ENCODE measurements around the gene KDM2A. TPM values are rescaled to one million over a fixed set of nuclear protein-coding genes. Genes with fewer than 3 reads are reported as not detected.
A peak's percentile ranks its signal among the peaks of the same experiment; 100 is the strongest.

Gene KDM2A
- total and polyA plus RNA-seq, 2 of the 13 experiments (the other 11 are each of a cell fraction or from before 2014, with no cell fraction given) = 31.3 to 31.4 TPM

- peak; percentile 45; the same call in 1 of the 2 replicates for TF ChIP-seq ARID4A (CRISPR knock-in tag; IDR thresholded peaks at IDR 0.05; ENCODE audit: borderline replicate concordance)
- no peak for TF ChIP-seq LCORL (IDR thresholded peaks at IDR 0.05)
- TF ChIP-seq LCORL (CRISPR knock-in tag; IDR thresholded peaks at IDR 0.05) = peak; percentile 56; the same call in 1 of the 2 replicates
- TF ChIP-seq SKI (IDR thresholded peaks at IDR 0.05; ENCODE audit: partially characterized antibody) = no peak
- TF ChIP-seq NR2C2 (CRISPR knock-in tag; IDR thresholded peaks at IDR 0.05; ENCODE audit: borderline replicate concordance) = 0 out of 2 replicates have a peak, but pooled peaks have one; percentile 16
- 0 out of 2 replicates have a peak, but pooled peaks have one; percentile 35 for TF ChIP-seq TFAP4 (IDR thresholded peaks at IDR 0.05; ENCODE audit: borderline replicate concordance, low read depth)
- TF ChIP-seq ZFP41 (CRISPR knock-in tag; IDR thresholded peaks at IDR 0.05; ENCODE audit: borderline replicate concordance) = no peak
- 0 out of 2 replicates have a peak, but pooled peaks have one; percentile 27 for TF ChIP-seq NCOA2 (CRISPR knock-in tag; IDR thresholded peaks at IDR 0.05)
- TF ChIP-seq SMC3 (IDR thresholded peaks at IDR 0.05; ENCODE audit: low read length) = no peak
- no peak for TF ChIP-seq ZFP91 (CRISPR knock-in tag; IDR thresholded peaks at IDR 0.05; ENCODE audit: borderline replicate concordance)
- no peak for TF ChIP-seq USF2 (IDR thresholded peaks at IDR 0.05; ENCODE audit: low read depth, low read length)
- TF ChIP-seq USF2 (CRISPR knock-in tag; IDR thresholded peaks at IDR 0.05; ENCODE audit: borderline replicate concordance) = peak; percentile 25; the same call in 1 of the 2 replicates
- peak; percentile 68; the same call in 1 of the 2 replicates for TF ChIP-seq RXRB (CRISPR knock-in tag; IDR thresholded peaks at IDR 0.05; ENCODE audit: borderline replicate concordance)
- TF ChIP-seq MXD4 (CRISPR knock-in tag; IDR thresholded peaks at IDR 0.05) = peak; percentile 23; the same call in 1 of the 2 replicates
- peak; percentile 48; the same call in 1 of the 2 replicates for TF ChIP-seq GATAD2A (CRISPR knock-in tag; IDR thresholded peaks at IDR 0.05)
- 0 out of 2 replicates have a peak, but pooled peaks have one; percentile 33 for TF ChIP-seq NR2F2 (IDR thresholded peaks at IDR 0.05; ENCODE audit: borderline replicate concordance, low read depth)
- TF ChIP-seq RARA (CRISPR knock-in tag; IDR thresholded peaks at IDR 0.05) = peak; percentile 70
Measured at GRCh38 chr11:67248653-67249052, 129.6 kb downstream of the KDM2A start (continued).
